ENCODE results near the gene GNG14. TPM values are rescaled to one million over a fixed set of nuclear protein-coding genes. Genes with fewer than 3 reads are reported as not detected.
A peak's percentile ranks its signal among the peaks of the same experiment; 100 is the strongest.

GNG14 gene
- total and polyA plus RNA-seq, 12 donors = not detected

- H3K27ac ChIP-seq = peak overlapping the region in 3 of 5 donors; percentile 84 to 89 (median 86)
- no peak for DNase-seq
- peak overlapping the region; percentile 71 to 97 (median 84) for H3K4me3 ChIP-seq
- no peaks in the 10 kb centered on the region for H3K9me3 ChIP-seq (replicated peaks in 1 of 3)
- WGBS, 4 donors = 6 to 15% (median 12%) methylated on average over 12 to 13 of the region's 13 CpGs
- intact Hi-C loops (cut with DNase I) = no loop called here
- H3K4me1 ChIP-seq (replicated peaks in 1 of 2) = peaks cover 20 to 29% of the 10 kb centered on the region in 2 donors
- no peak for TF ChIP-seq CTCF (IDR thresholded peaks at IDR 0.05)
- TF ChIP-seq POLR2A (IDR thresholded peaks at IDR 0.05) = no peak
- peaks cover 0 to 21% of the 10 kb centered on the region in 2 donors for H3K36me3 ChIP-seq (replicated peaks in 1 of 2)
- H3K27me3 ChIP-seq = no peaks in the 10 kb centered on the region
Measured at GRCh38 chr19:12737835-12738351, 50.1 kb downstream of the GNG14 start.

Small RNAs within 50 kb of the gene (small RNA-seq; reads per million reads assigned to genes)
- gene SNORD41 = 22.6 to 30.7 reads per million in 2 donors

Other genes starting within 250 kb of the GNG14 start
- 1 to 10 TPM in 8 of 9 donors, under 1 TPM in 1; 0.72 to 5.5 (median 3.3) TPM for gene ZNF443, start 247.0 kb upstream of the GNG14 start, total RNA-seq
- gene ZNF443, start 247.0 kb upstream of the GNG14 start, polyA plus RNA-seq = 1 to 10 TPM; 2.3 to 8.2 (median 3.7) TPM
- 1 to 10 TPM; 1.4 to 5.4 (median 4.3) TPM for gene ZNF709, start 203.2 kb upstream of the GNG14 start, total RNA-seq
- gene ZNF709, start 203.2 kb upstream of the GNG14 start, polyA plus RNA-seq = 1 to 10 TPM; 1.2 to 2.9 (median 1.9) TPM
- 10 to 100 TPM in 3 of 9 donors, 1 to 10 TPM in 6; 3.4 to 10.5 (median 9.8) TPM for gene ZNF564, start 136.5 kb upstream of the GNG14 start, total RNA-seq
- gene ZNF564, start 136.5 kb upstream of the GNG14 start, polyA plus RNA-seq = 10 to 100 TPM in 1 of 3 donors, 1 to 10 TPM in 2; 4.3 to 12.5 (median 7.8) TPM
- 10 to 100 TPM in 2 of 9 donors, 1 to 10 TPM in 7; 5.3 to 10.9 (median 6.8) TPM for gene ZNF490, start 77.2 kb upstream of the GNG14 start, total RNA-seq
- gene ZNF490, start 77.2 kb upstream of the GNG14 start, polyA plus RNA-seq = 1 to 10 TPM in 1 of 3 donors, under 1 TPM in 2; 0.34 to 2.6 (median 0.97) TPM
- gene ZNF791, start 77.1 kb upstream of the GNG14 start, total RNA-seq = 10 to 100 TPM in 7 of 9 donors, 1 to 10 TPM in 2; 6.9 to 33.4 (median 17.7) TPM
- gene ZNF791, start 77.1 kb upstream of the GNG14 start, polyA plus RNA-seq = 10 to 100 TPM in 1 of 3 donors, 1 to 10 TPM in 2; 6.0 to 21.9 (median 7.3) TPM
- 100 to 1,000 TPM in 6 of 9 donors, 10 to 100 TPM in 3; 25.0 to 131 (median 111) TPM for gene MAN2B1, start 21.3 kb upstream of the GNG14 start, total RNA-seq
- 100 to 1,000 TPM in 2 of 3 donors, 10 to 100 TPM in 1; 19.5 to 194 (median 152) TPM for gene MAN2B1, start 21.3 kb upstream of the GNG14 start, polyA plus RNA-seq
- 10 to 100 TPM; 10.6 to 20.5 (median 13.9) TPM for gene WDR83, start 21.2 kb upstream of the GNG14 start, total RNA-seq
- 10 to 100 TPM in 2 of 3 donors, 1 to 10 TPM in 1; 3.9 to 68.5 (median 56.1) TPM for gene WDR83, start 21.2 kb upstream of the GNG14 start, polyA plus RNA-seq
- 100 to 1,000 TPM in 5 of 9 donors, 10 to 100 TPM in 4; 80.4 to 197 (median 121) TPM for gene DHPS, start 6.1 kb upstream of the GNG14 start, total RNA-seq
- gene DHPS, start 6.1 kb upstream of the GNG14 start, polyA plus RNA-seq = 100 to 1,000 TPM in 2 of 3 donors, 10 to 100 TPM in 1; 64.5 to 166 (median 137) TPM
- gene FBXW9, start 8.6 kb downstream of the GNG14 start, total RNA-seq = 10 to 100 TPM in 5 of 9 donors, 1 to 10 TPM in 4; 6.9 to 14.7 (median 11.1) TPM
- gene FBXW9, start 8.6 kb downstream of the GNG14 start, polyA plus RNA-seq = 1 to 10 TPM; 2.1 to 6.8 (median 6.4) TPM
- 100 to 1,000 TPM in 2 of 9 donors, 10 to 100 TPM in 7; 24.5 to 104 (median 78.0) TPM for gene TNPO2, start 35.9 kb downstream of the GNG14 start, total RNA-seq
- gene TNPO2, start 35.9 kb downstream of the GNG14 start, polyA plus RNA-seq = 10 to 100 TPM; 43.4 to 99.2 (median 58.4) TPM
- gene TRIR, start 46.7 kb downstream of the GNG14 start, total RNA-seq = 100 to 1,000 TPM; 125 to 423 (median 195) TPM
- 100 to 1,000 TPM; 162 to 405 (median 338) TPM for gene TRIR, start 46.7 kb downstream of the GNG14 start, polyA plus RNA-seq
- gene GET3, start 49.5 kb downstream of the GNG14 start, total RNA-seq = 10 to 100 TPM; 75.3 to 97.7 (median 82.5) TPM
- gene GET3, start 49.5 kb downstream of the GNG14 start, polyA plus RNA-seq = 10 to 100 TPM; 50.3 to 74.1 (median 56.7) TPM
- not detected for gene BEST2, start 63.8 kb downstream of the GNG14 start, total RNA-seq
- gene BEST2, start 63.8 kb downstream of the GNG14 start, polyA plus RNA-seq = not detected
- gene HOOK2, start 87.6 kb downstream of the GNG14 start, total RNA-seq = 10 to 100 TPM; 10.2 to 38.3 (median 25.5) TPM
- gene HOOK2, start 87.6 kb downstream of the GNG14 start, polyA plus RNA-seq = 10 to 100 TPM in 2 of 3 donors, 1 to 10 TPM in 1; 6.3 to 99.7 (median 69.3) TPM
- 100 to 1,000 TPM in 8 of 9 donors, 10 to 100 TPM in 1; 46.9 to 594 (median 351) TPM for gene JUNB, start 103.5 kb downstream of the GNG14 start, total RNA-seq
- gene JUNB, start 103.5 kb downstream of the GNG14 start, polyA plus RNA-seq = 100 to 1,000 TPM in 2 of 3 donors, 1 to 10 TPM in 1; 4.2 to 291 (median 104) TPM
- 1,000 to 10,000 TPM in 3 of 9 donors, 100 to 1,000 TPM in 6; 597 to 1,660 (median 849) TPM for gene PRDX2, start 113.8 kb downstream of the GNG14 start, total RNA-seq
- gene PRDX2, start 113.8 kb downstream of the GNG14 start, polyA plus RNA-seq = 100 to 1,000 TPM; 146 to 957 (median 364) TPM
- gene THSD8, start 114.1 kb downstream of the GNG14 start, total RNA-seq = 1 to 10 TPM in 5 of 9 donors, not detected in 4; 1.8 to 8.6 (median 4.7) TPM
- gene THSD8, start 114.1 kb downstream of the GNG14 start, polyA plus RNA-seq = 1 to 10 TPM; 3.5 to 5.6 (median 4.4) TPM
- gene RNASEH2A, start 118.6 kb downstream of the GNG14 start, total RNA-seq = 10 to 100 TPM in 1 of 9 donors, 1 to 10 TPM in 8; 2.8 to 11.5 (median 6.6) TPM
- 1 to 10 TPM; 1.8 to 4.3 (median 3.4) TPM for gene RNASEH2A, start 118.6 kb downstream of the GNG14 start, polyA plus RNA-seq
- gene RTBDN, start 146.6 kb downstream of the GNG14 start, total RNA-seq = 1 to 10 TPM in 3 of 9 donors, under 1 TPM in 1, not detected in 5; 0.23 to 5.2 (median 2.9) TPM
- 10 to 100 TPM in 1 of 3 donors, 1 to 10 TPM in 2; 2.0 to 16.4 (median 4.5) TPM for gene RTBDN, start 146.6 kb downstream of the GNG14 start, polyA plus RNA-seq
- 1 to 10 TPM in 8 of 9 donors, under 1 TPM in 1; 0.72 to 6.9 (median 3.0) TPM for gene MAST1, start 150.5 kb downstream of the GNG14 start, total RNA-seq
- gene MAST1, start 150.5 kb downstream of the GNG14 start, polyA plus RNA-seq = 10 to 100 TPM in 1 of 3 donors, 1 to 10 TPM in 2; 1.3 to 29.6 (median 4.7) TPM
- 10 to 100 TPM in 8 of 9 donors, 1 to 10 TPM in 1; 3.3 to 83.4 (median 53.8) TPM for gene DNASE2, start 193.5 kb downstream of the GNG14 start, total RNA-seq
- 10 to 100 TPM; 13.6 to 22.2 (median 17.9) TPM for gene DNASE2, start 193.5 kb downstream of the GNG14 start, polyA plus RNA-seq
- gene KLF1, start 199.2 kb downstream of the GNG14 start, total RNA-seq = under 1 TPM in 2 of 9 donors, not detected in 7; 0.23 to 0.83 TPM
- under 1 TPM in 1 of 3 donors, not detected in 2; 0.24 TPM for gene KLF1, start 199.2 kb downstream of the GNG14 start, polyA plus RNA-seq
- 10 to 100 TPM; 23.7 to 78.4 (median 35.3) TPM for gene GCDH, start 203.2 kb downstream of the GNG14 start, total RNA-seq
- gene GCDH, start 203.2 kb downstream of the GNG14 start, polyA plus RNA-seq = 10 to 100 TPM; 16.2 to 26.9 (median 22.5) TPM
- gene SYCE2, start 231.3 kb downstream of the GNG14 start, total RNA-seq = under 1 TPM in 2 of 9 donors, not detected in 7; 0.78 to 0.91 TPM
- gene SYCE2, start 231.3 kb downstream of the GNG14 start, polyA plus RNA-seq = under 1 TPM; 0.16 to 0.24 (median 0.20) TPM
- gene FARSA, start 245.7 kb downstream of the GNG14 start, total RNA-seq = 100 to 1,000 TPM in 1 of 9 donors, 10 to 100 TPM in 8; 40.6 to 102 (median 55.0) TPM
- gene FARSA, start 245.7 kb downstream of the GNG14 start, polyA plus RNA-seq = 10 to 100 TPM; 33.5 to 62.1 (median 36.0) TPM